Measurements from ENCODE around the gene TPCN1.

GRCh38 chr12:113236539-113237399, 15.5 kb downstream of the TPCN1 start:
- TF ChIP-seq CTCF (IDR thresholded peaks at IDR 0.05), result no peak
- TF ChIP-seq POLR2A (IDR thresholded peaks at IDR 0.05), result no peak

Data from ovary (tissue), 3 donors.